ENCODE data around the gene SPECC1.

The SPECC1 gene

GRCh38 chr17:20154286-20155000 lies 145.3 kb downstream of the SPECC1 start:
- H3K23ac ChIP-seq (ENCODE audit: low read length in 2 of 2) = no peak overlapping the region
- no peak for DNase-seq
- peaks cover 0 to 23% of the 10 kb centered on the region in 2 experiments for H3K27me3 ChIP-seq (ENCODE audit: control insufficient read depth in 1 of 2, insufficient read depth in 1 of 2, low read length in 2 of 2)

GRCh38 chr17:20155258-20156195 lies 146.4 kb downstream of the SPECC1 start:
- H3K4me3 ChIP-seq (ENCODE audit: insufficient read depth in 1 of 2, low read depth in 1 of 2, low read length in 2 of 2) = peak overlapping the region; percentile 70 to 86
- H3K18ac ChIP-seq (ENCODE audit: low read depth in 1 of 2, low read length in 2 of 2) = peak overlapping the region; percentile 46 to 85

More at GRCh38 chr17:20154286-20155000, 145.3 kb downstream of the SPECC1 start:
- Histone ChIP-seq H2BK12ac (ENCODE audit: low read length in 2 of 2) (no peak overlapping the region), H3K79me1 (replicated peaks; ENCODE audit: low read length, poor library complexity, severe bottlenecking) (peaks cover 13% of the 10 kb centered on the region), H3K4me3 (ENCODE audit: insufficient read depth in 1 of 2, low read depth in 1 of 2, low read length in 2 of 2) (no peak overlapping the region), H2BK15ac (ENCODE audit: low read depth, poor library complexity, severe bottlenecking) (no peak overlapping the region), H3K4me2 (ENCODE audit: low read length, poor library complexity, severe bottlenecking) (no peak overlapping the region), H2AFZ (ENCODE audit: low read depth, low read length) (no peak overlapping the region), H2BK5ac (ENCODE audit: low read depth, low read length, poor library complexity, severe bottlenecking) (no peak overlapping the region), H3K9me3 (ENCODE audit: control insufficient read depth, low read length) (no peaks in the 10 kb centered on the region), H3K27ac (ENCODE audit: low read length, poor library complexity, severe bottlenecking) (no peak overlapping the region), H3K14ac (ENCODE audit: low read length in 2 of 2) (no peak overlapping the region), H3K18ac (ENCODE audit: low read depth in 1 of 2, low read length in 2 of 2) (no peak overlapping the region), H4K8ac (ENCODE audit: low read length) (no peak overlapping the region), H2AK5ac (ENCODE audit: low read length, severe bottlenecking) (no peak overlapping the region), H2BK120ac (ENCODE audit: low read depth, low read length) (no peak overlapping the region), H3K9ac (ENCODE audit: low read length) (no peak overlapping the region), H4K91ac (ENCODE audit: low read length) (no peak overlapping the region), H3K4ac (ENCODE audit: low read depth in 1 of 2, low read length in 2 of 2) (no peak overlapping the region), H3K4me1 (ENCODE audit: control insufficient read depth, insufficient read depth, low read depth, low read length) (peaks cover 4% of the 10 kb centered on the region), H3K36me3 (ENCODE audit: control insufficient read depth in 1 of 2, insufficient read depth in 2 of 2, low read depth in 1 of 2, low read length in 2 of 2) (no peaks in the 10 kb centered on the region)
- WGBS = 87% methylated on average over 11 of the region's 11 CpGs

GRCh38 chr17:20156196-20157000 lies 147.2 kb downstream of the SPECC1 start:
- under 1% methylated on average over 49 of the region's 72 CpGs for WGBS

More at GRCh38 chr17:20155258-20156195, 146.4 kb downstream of the SPECC1 start:
- peak overlapping the region in 1 of 2 experiments; percentile 29 for H2BK12ac ChIP-seq (ENCODE audit: low read length in 2 of 2)
- peak overlapping the region; percentile 78 for H3K9ac ChIP-seq (ENCODE audit: low read length)
- H3K27ac ChIP-seq (ENCODE audit: low read length, poor library complexity, severe bottlenecking) = peak overlapping the region; percentile 69
- H2BK15ac ChIP-seq (ENCODE audit: low read depth, poor library complexity, severe bottlenecking) = no peak overlapping the region
- WGBS = 15% methylated on average over 55 of the region's 69 CpGs
- no peak overlapping the region for H2AK5ac ChIP-seq (ENCODE audit: low read length, severe bottlenecking)
- peaks cover 0 to 23% of the 10 kb centered on the region in 2 experiments for H3K27me3 ChIP-seq (ENCODE audit: control insufficient read depth in 1 of 2, insufficient read depth in 1 of 2, low read length in 2 of 2)
- H2BK5ac ChIP-seq (ENCODE audit: low read depth, low read length, poor library complexity, severe bottlenecking) = peak overlapping the region; percentile 90
- peak; percentile 96 for DNase-seq
- H4K8ac ChIP-seq (ENCODE audit: low read length) = no peak overlapping the region
- H3K4me2 ChIP-seq (ENCODE audit: low read length, poor library complexity, severe bottlenecking) = peak overlapping the region; percentile 90
- no peaks in the 10 kb centered on the region for H3K36me3 ChIP-seq (ENCODE audit: control insufficient read depth in 1 of 2, insufficient read depth in 2 of 2, low read depth in 1 of 2, low read length in 2 of 2)
- H4K91ac ChIP-seq (ENCODE audit: low read length) = no peak overlapping the region
- H3K14ac ChIP-seq (ENCODE audit: low read length in 2 of 2) = no peak overlapping the region
- H3K4ac ChIP-seq (ENCODE audit: low read depth in 1 of 2, low read length in 2 of 2) = no peak overlapping the region
- H3K4me1 ChIP-seq (ENCODE audit: control insufficient read depth, insufficient read depth, low read depth, low read length) = peaks cover 4% of the 10 kb centered on the region
- peak overlapping the region; percentile 54 for H2AFZ ChIP-seq (ENCODE audit: low read depth, low read length)
- no peaks in the 10 kb centered on the region for H3K9me3 ChIP-seq (ENCODE audit: control insufficient read depth, low read length)
- peak overlapping the region in 1 of 2 experiments; percentile 50 for H3K23ac ChIP-seq (ENCODE audit: low read length in 2 of 2)
- H2BK120ac ChIP-seq (ENCODE audit: low read depth, low read length) = peak overlapping the region; percentile 86
- peaks cover 18% of the 10 kb centered on the region for H3K79me1 ChIP-seq (replicated peaks; ENCODE audit: low read length, poor library complexity, severe bottlenecking)

More at GRCh38 chr17:20156196-20157000, 147.2 kb downstream of the SPECC1 start:
- H3K4me3 ChIP-seq (ENCODE audit: insufficient read depth in 1 of 2, low read depth in 1 of 2, low read length in 2 of 2) = peak overlapping the region; percentile 70 to 86
- H4K91ac ChIP-seq (ENCODE audit: low read length) = peak overlapping the region; percentile 67
- peak overlapping the region; percentile 78 for H3K9ac ChIP-seq (ENCODE audit: low read length)
- no peaks in the 10 kb centered on the region for H3K9me3 ChIP-seq (ENCODE audit: control insufficient read depth, low read length)
- H3K27me3 ChIP-seq (ENCODE audit: control insufficient read depth in 1 of 2, insufficient read depth in 1 of 2, low read length in 2 of 2) = peaks cover 0 to 23% of the 10 kb centered on the region in 2 experiments
- H3K4me1 ChIP-seq (ENCODE audit: control insufficient read depth, insufficient read depth, low read depth, low read length) = peaks cover 4% of the 10 kb centered on the region
- H2BK15ac ChIP-seq (ENCODE audit: low read depth, poor library complexity, severe bottlenecking) = peak overlapping the region; percentile 41
- H3K18ac ChIP-seq (ENCODE audit: low read depth in 1 of 2, low read length in 2 of 2) = peak overlapping the region; percentile 59 to 85
- peak overlapping the region in 1 of 2 experiments; percentile 43 for H2BK12ac ChIP-seq (ENCODE audit: low read length in 2 of 2)
- H3K23ac ChIP-seq (ENCODE audit: low read length in 2 of 2) = peak overlapping the region in 1 of 2 experiments; percentile 90
- no peak overlapping the region for H2AK5ac ChIP-seq (ENCODE audit: low read length, severe bottlenecking)
- peaks cover 19% of the 10 kb centered on the region for H3K79me1 ChIP-seq (replicated peaks; ENCODE audit: low read length, poor library complexity, severe bottlenecking)
- H2BK120ac ChIP-seq (ENCODE audit: low read depth, low read length) = peak overlapping the region; percentile 86
- H3K4me2 ChIP-seq (ENCODE audit: low read length, poor library complexity, severe bottlenecking) = peak overlapping the region; percentile 90
- H3K14ac ChIP-seq (ENCODE audit: low read length in 2 of 2) = peak overlapping the region in 1 of 2 experiments; percentile 98
- peak overlapping the region; percentile 51 to 72 for H3K4ac ChIP-seq (ENCODE audit: low read depth in 1 of 2, low read length in 2 of 2)
- peak overlapping the region; percentile 54 for H2AFZ ChIP-seq (ENCODE audit: low read depth, low read length)
- H3K36me3 ChIP-seq (ENCODE audit: control insufficient read depth in 1 of 2, insufficient read depth in 2 of 2, low read depth in 1 of 2, low read length in 2 of 2) = no peaks in the 10 kb centered on the region
- H3K27ac ChIP-seq (ENCODE audit: low read length, poor library complexity, severe bottlenecking) = peak overlapping the region; percentile 27
- H2BK5ac ChIP-seq (ENCODE audit: low read depth, low read length, poor library complexity, severe bottlenecking) = peak overlapping the region; percentile 90
- no peak overlapping the region for H4K8ac ChIP-seq (ENCODE audit: low read length)
- DNase-seq = peak; percentile 60

All from mesenchymal stem cell (in vitro differentiated cells and primary cell).